Endothelial cell of umbilical vein (primary cell): ENCODE data around the gene STRIP2. TPM values are rescaled to one million over a fixed set of nuclear protein-coding genes. Genes with fewer than 3 reads are reported as not detected.

Source experiments
- BruUV-seq: library from RNA; stranded (reverse); fragments of 400-500 nt; replicated peaks from 2 replicates; lab custom pipeline; 2021; lab: Mats Ljungman, UMichigan
- CTCF ChIA-PET: fragments of 300-600, 350-600 bp; sonication (Branson Sonifier 250); formaldehyde crosslinking; loops from one replicate; lab custom pipeline; 2021; ENCODE audit warnings: antibody characterized with exemption, inconsistent platforms; lab: Charles Lee
- POLR2A ChIA-PET: fragments of 300-600, 350-600 bp; sonication (Branson Sonifier 250); formaldehyde crosslinking; loops from one replicate; lab custom pipeline; 2021; ENCODE audit warnings: antibody characterized with exemption, inconsistent platforms; lab: Charles Lee
- DNase-seq: peaks from one replicate; pipeline ENCODE4 v3.0.0-alpha.2; 2011; ENCODE audit warnings: low read depth, low spot score
- FAIRE-seq: peaks from 2 replicates; lab custom pipeline; 2011; peaks lifted over from hg19 to GRCh38; lab: Jason Lieb, UNC
- H2AFZ ChIP-seq: 2 replicates; pipeline ENCODE4 v1.6.0; 2012; ENCODE audit warnings: low read depth, low read length, control low read depth, inconsistent platforms
- H3K27ac ChIP-seq: 2 replicates; pipeline ENCODE4 v1.5.1; 2011; ENCODE audit warnings: low read depth, mild to moderate bottlenecking, control low read depth, low read length, moderate library complexity; ENCODE audit not compliant: insufficient read depth
- H3K27me3 ChIP-seq, 2 experiments: 2 replicates each; pipeline versions ENCODE4 v1.6.0 to v1.6.1; 2011; ENCODE audit warnings: low read length in 2 of 2, mixed read lengths in 1 of 2; ENCODE audit not compliant: control insufficient read depth in 2 of 2, insufficient read depth in 2 of 2
- H3K36me3 ChIP-seq, 2 experiments: 2 replicates in 1 of 2; 3 replicates in 1 of 2; pipeline ENCODE4 v1.5.1; 2011; ENCODE audit warnings: low read length in 2 of 2, mild to moderate bottlenecking in 1 of 2, moderate library complexity in 1 of 2; ENCODE audit not compliant: control insufficient read depth in 2 of 2, insufficient read depth in 2 of 2; ENCODE audit errors: extremely low read depth in 1 of 2
- H3K4me1 ChIP-seq: 3 replicates; pipeline ENCODE4 v1.5.1; 2011; ENCODE audit warnings: mild to moderate bottlenecking, low read length; ENCODE audit not compliant: control insufficient read depth, insufficient read depth; ENCODE audit errors: extremely low read depth
- H3K4me2 ChIP-seq: 2 replicates; pipeline ENCODE4 v1.6.1; 2011; ENCODE audit warnings: low read length, control low read depth, mixed read lengths; ENCODE audit not compliant: insufficient read depth
- H3K4me3 ChIP-seq, 3 experiments: fragments of 200-600 bp in 1 of 3; sonication (generic), shearing (Covaris generic) in 1 of 3; replicated peaks in 1 of 3; 2 replicates each; pipeline ENCODE4 v1.5.1; 2011 to 2016; ENCODE audit warnings: control low read depth in 3 of 3, low read length in 3 of 3, mild to moderate bottlenecking in 2 of 3, inconsistent platforms in 1 of 3, low read depth in 1 of 3, moderate library complexity in 1 of 3; ENCODE audit not compliant: insufficient read depth in 1 of 3
- H3K79me2 ChIP-seq: 2 replicates; pipeline ENCODE4 v1.6.0; 2012; ENCODE audit warnings: low read length, inconsistent platforms; ENCODE audit not compliant: control insufficient read depth, insufficient read depth
- H3K9ac ChIP-seq: replicated peaks from 2 replicates; pipeline ENCODE3; 2011; ENCODE audit warnings: low read length, control low read depth; ENCODE audit not compliant: insufficient read depth; ENCODE audit errors: extremely low read depth
- H3K9me1 ChIP-seq: replicated peaks from 3 replicates; pipeline ENCODE4 v1.6.0; 2011; ENCODE audit warnings: mild to moderate bottlenecking, low read length; ENCODE audit not compliant: control insufficient read depth, insufficient read depth; ENCODE audit errors: extremely low read depth
- H3K9me3 ChIP-seq: replicated peaks from 2 replicates; pipeline ENCODE4 v1.5.1; 2012; ENCODE audit warnings: low read length, inconsistent platforms; ENCODE audit not compliant: control insufficient read depth, insufficient read depth
- H4K20me1 ChIP-seq: replicated peaks from 2 replicates; pipeline ENCODE3; 2011; ENCODE audit warnings: mild to moderate bottlenecking, low read length; ENCODE audit not compliant: control insufficient read depth, insufficient read depth; ENCODE audit errors: extremely low read depth
- EZH2 ChIP-seq: IDR thresholded peaks from 2 replicates; pipeline ENCODE4 v1.6.1; 2012; ENCODE audit warnings: borderline replicate concordance, low read depth, mild to moderate bottlenecking, moderate library complexity, low read length, inconsistent platforms; ENCODE audit not compliant: severe bottlenecking
- FOS ChIP-seq: IDR thresholded peaks from 2 replicates; pipeline ENCODE4 v1.6.1; 2011; ENCODE audit warnings: mild to moderate bottlenecking, low read length, moderate library complexity, borderline replicate concordance; ENCODE audit not compliant: insufficient read depth
- GATA2 ChIP-seq: IDR thresholded peaks from 2 replicates; pipeline ENCODE4 v1.7.0; 2011; ENCODE audit warnings: low read depth, mild to moderate bottlenecking, moderate library complexity, mixed read lengths, low read length; ENCODE audit not compliant: insufficient read length, insufficient read depth
- JUN ChIP-seq: IDR thresholded peaks from 2 replicates; pipeline ENCODE4 v1.6.1; 2011; ENCODE audit warnings: borderline replicate concordance, low read depth; ENCODE audit not compliant: insufficient read length, insufficient read depth
- MYC ChIP-seq: IDR thresholded peaks from one replicate; pipeline ENCODE4 v1.6.1; 2011; ENCODE audit warnings: mild to moderate bottlenecking, low read depth, low read length
- POLR2A ChIP-seq: IDR thresholded peaks from 2 replicates; pipeline ENCODE4 v1.6.1; 2012; ENCODE audit warnings: low read depth, mild to moderate bottlenecking, control low read depth, low read length
- POLR2AphosphoS5 ChIP-seq: IDR thresholded peaks from 2 replicates; pipeline ENCODE4 v1.6.1; 2012; ENCODE audit warnings: low read depth, mild to moderate bottlenecking, control low read depth, low read length, moderate library complexity; ENCODE audit not compliant: insufficient read depth
- dilution Hi-C: fragments of 300-500 bp; cut with MboI; formaldehyde crosslinking; loops from one replicate; pipeline ENCODE4 v1.15.0; 2019; ENCODE audit warnings: low sequenced_read_pairs; ENCODE audit not compliant: extremely low pct_ligation_motif_present
- intact Hi-C: fragments of 100-400 bp; cut with micrococcal nuclease; formaldehyde crosslinking; loops from one replicate; pipeline ENCODE4 v1.10.0; 2022
- polyA plus RNA-seq, 4 experiments: library from polyadenylated mRNA; depleted of rRNA in 3 of 4; stranded (reverse) in 3 of 4; unstranded in 1 of 4; fragments of >200 nt; gene quantifications; 2 replicates each; pipeline versions ENCODE4 v1.2.1 to v1.2.3, GENCODE V29; 2011 to 2012; ENCODE audit warnings: missing spikeins in 1 of 4
- total RNA-seq: library from RNA; stranded (reverse); gene quantifications from 2 replicates; pipeline ENCODE4 v1.2.3, GENCODE V29; 2021
- TF ChIP-seq, protein P1 (sequence below), 2 donors: IDR thresholded peaks; 1 replicate in 1 of 2; 2 replicates in 1 of 2; pipeline ENCODE4 v1.5.1; 2011; ENCODE audit warnings: low read length in 2 of 2, mild to moderate bottlenecking in 2 of 2, moderate library complexity in 2 of 2, control low read depth in 1 of 2, inconsistent platforms in 1 of 2, low read depth in 1 of 2; ENCODE audit not compliant: insufficient read depth in 1 of 2; ENCODE audit errors: extremely low read depth in 1 of 2
- TF ChIP-seq, protein P2 (sequence below): IDR thresholded peaks from 2 replicates; pipeline ENCODE4 v1.6.1; 2011; ENCODE audit not compliant: insufficient read depth, insufficient read length

STRIP2 gene
- total and polyA plus RNA-seq, 2 donors (not counting 3 experiments of a cell fraction or from before 2014, with no cell fraction given): 3.4 to 10.0 TPM

DNA sequence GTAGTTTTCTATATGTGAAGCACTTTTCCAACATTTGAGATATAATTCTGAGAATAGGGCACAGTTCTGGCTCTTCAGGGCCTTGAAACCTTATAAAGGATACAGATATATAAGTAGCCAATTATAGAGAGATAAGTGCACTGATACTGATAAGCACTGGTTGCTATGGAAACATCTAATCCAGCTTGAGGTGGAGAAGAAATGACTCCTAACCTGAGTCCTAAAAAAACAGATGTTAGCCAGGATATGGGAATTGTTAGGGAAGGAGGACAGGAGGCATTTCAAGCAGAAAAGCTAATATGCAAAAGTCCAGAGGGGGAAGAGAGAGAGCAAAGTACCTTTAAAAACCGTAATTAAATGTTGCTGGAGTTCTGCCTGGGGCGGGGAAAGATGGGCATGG, 30.8 kb downstream of the STRIP2 start:
- Histone ChIP-seq H4K20me1 (no peaks in the 10 kb centered on the region), H3K27ac (no peak overlapping the region), H3K4me1 (no peaks in the 10 kb centered on the region), H3K4me3 (no peak overlapping the region), H3K9me1 (no peaks in the 10 kb centered on the region), H3K9me3 (no peaks in the 10 kb centered on the region), H3K4me2 (no peak overlapping the region), H2AFZ (no peak overlapping the region), H3K79me2 (no peaks in the 10 kb centered on the region), H3K36me3 (peaks cover 2 to 5% of the 10 kb centered on the region in 2 experiments), H3K9ac (no peak overlapping the region), H3K27me3 (no peaks in the 10 kb centered on the region)
- DNase-seq (no peak), FAIRE-seq (no peak)
- CTCF ChIA-PET: interaction anchor here (0.7 to 11.6 kb wide), 8 partner anchors 13 to 246 kb away, joined by 3 to 321 read pairs (median 4); no protein-coding TSS in a partner anchor
- dilution Hi-C loops: no loop called here
- no TSS peak for BruUV-seq
- TF ChIP-seq, protein P1, sequence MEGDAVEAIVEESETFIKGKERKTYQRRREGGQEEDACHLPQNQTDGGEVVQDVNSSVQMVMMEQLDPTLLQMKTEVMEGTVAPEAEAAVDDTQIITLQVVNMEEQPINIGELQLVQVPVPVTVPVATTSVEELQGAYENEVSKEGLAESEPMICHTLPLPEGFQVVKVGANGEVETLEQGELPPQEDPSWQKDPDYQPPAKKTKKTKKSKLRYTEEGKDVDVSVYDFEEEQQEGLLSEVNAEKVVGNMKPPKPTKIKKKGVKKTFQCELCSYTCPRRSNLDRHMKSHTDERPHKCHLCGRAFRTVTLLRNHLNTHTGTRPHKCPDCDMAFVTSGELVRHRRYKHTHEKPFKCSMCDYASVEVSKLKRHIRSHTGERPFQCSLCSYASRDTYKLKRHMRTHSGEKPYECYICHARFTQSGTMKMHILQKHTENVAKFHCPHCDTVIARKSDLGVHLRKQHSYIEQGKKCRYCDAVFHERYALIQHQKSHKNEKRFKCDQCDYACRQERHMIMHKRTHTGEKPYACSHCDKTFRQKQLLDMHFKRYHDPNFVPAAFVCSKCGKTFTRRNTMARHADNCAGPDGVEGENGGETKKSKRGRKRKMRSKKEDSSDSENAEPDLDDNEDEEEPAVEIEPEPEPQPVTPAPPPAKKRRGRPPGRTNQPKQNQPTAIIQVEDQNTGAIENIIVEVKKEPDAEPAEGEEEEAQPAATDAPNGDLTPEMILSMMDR (IDR thresholded peaks at IDR 0.05; ENCODE audit: extremely low read depth in 1 of 2, insufficient read depth in 1 of 2, low read depth in 1 of 2, low read length in 2 of 2): no peak
- TF ChIP-seq GATA2 (no peak), POLR2A (no peak), POLR2AphosphoS5 (no peak), MYC (no peak), JUN (no peak), FOS (no peak), EZH2 (no peak)
- TF ChIP-seq, protein P2, sequence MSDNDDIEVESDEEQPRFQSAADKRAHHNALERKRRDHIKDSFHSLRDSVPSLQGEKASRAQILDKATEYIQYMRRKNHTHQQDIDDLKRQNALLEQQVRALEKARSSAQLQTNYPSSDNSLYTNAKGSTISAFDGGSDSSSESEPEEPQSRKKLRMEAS: no peak
- POLR2A ChIA-PET: no interaction called here
- intact Hi-C loops: no loop called here
